Pancreas (tissue), 10 donors: ENCODE data around the gene SLC12A6. TPM values are rescaled to one million over a fixed set of nuclear protein-coding genes. Genes with fewer than 3 reads are reported as not detected.
A peak's percentile ranks its signal among the peaks of the same experiment; 100 is the strongest.

Source experiments
- ATAC-seq, 4 donors: fragments of 200-7000 bp; cut with Tn5 transposase; one replicate each; pipeline versions ENCODE4 v1.8.0 to v1.9.1; 2020; ENCODE audit warnings: mild to moderate bottlenecking in 4 of 4, moderate library complexity in 4 of 4
- DNase-seq, 6 donors: peaks; one replicate each; pipeline ENCODE4 v3.0.0-alpha.2; 2020
- FAIRE-seq: peaks from 2 replicates; lab custom pipeline; 2012; peaks lifted over from hg19 to GRCh38; lab: Jason Lieb, UNC
- H3K27ac ChIP-seq, 4 donors: fragments of 200-600 bp; sonication (generic); 1 replicate in 3 of 4; 2 replicates in 1 of 4; pipeline versions ENCODE4 v1.5.0 to v1.8.0; 2020
- H3K27me3 ChIP-seq, 4 donors: fragments of 200-600 bp; one replicate each; pipeline ENCODE4 v1.8.0; 2021
- H3K36me3 ChIP-seq, 3 donors: fragments of 200-600 bp; sonication (generic) in 1 of 3; one replicate each; pipeline versions ENCODE4 v1.5.0 to v1.8.0; 2020 to 2021
- H3K4me1 ChIP-seq, 3 donors: fragments of 200-600 bp; one replicate each; pipeline ENCODE4 v1.8.0; 2021
- H3K4me3 ChIP-seq, 4 donors: fragments of 200-600 bp; sonication (generic) in 2 of 4; one replicate each; pipeline versions ENCODE4 v1.5.0 to v1.8.0; 2020 to 2021
- H3K9me3 ChIP-seq, 4 donors: fragments of 200-600 bp; one replicate each; pipeline ENCODE4 v1.8.0; 2021
- WGBS, 2 donors: extraction: QIAGEN DNeasy Blood & Tissue Kit; methylation state at CpG; one replicate each; pipeline ENCODE4 v1.1.7; 2013; 5-methylcytosine and 5-hydroxymethylcytosine counted together
- intact Hi-C, 3 donors: fragments of 100-400 bp; cut with DNase I; formaldehyde crosslinking; loops; one replicate each; pipeline versions ENCODE4 v1.11.1 to v1.14.2; 2022
- polyA plus RNA-seq, 2 donors: library from polyadenylated mRNA; stranded (reverse); fragments of 200-250 nt; gene quantifications; one replicate each; pipeline ENCODE4 v1.2.3, GENCODE V29; 2013
- total RNA-seq, 6 donors: library from RNA; stranded (reverse); fragmentation: NEBNext Ultra II Directional in 4 of 6; extraction: Animal tissue kit (Norgen Biotek cat#: 25700) in 4 of 6; gene quantifications; one replicate each; pipeline versions ENCODE4 v1.2.1 to v1.2.4, GENCODE V29; 2021 to 2023
- TF ChIP-seq, protein P1 (sequence below), 4 donors: fragments of 200-600 bp; sonication (generic) in 3 of 4; IDR thresholded peaks; one replicate each; pipeline versions ENCODE4 v1.5.0 to v1.8.0; 2021; ENCODE audit warnings: antibody characterized with exemption in 4 of 4
- donor health status: healthy with polysubstance abuse.
- donor health status: DM: no; HTN: no; CAD: no; lungs with moderate emphysema.
- donor health status: DM: no; HTN: no; CAD: no.
- donor health status: control.
- donor health status: control.
- donor health status: Bipolar disorder and iron deficiency.
- donor health status: DM: yes; HTN: yes; CAD: no.
- donor health status: DM: no; HTN: no; CAD: no.
- donor health status: DM: no; HTN: no; CAD: no.
- donor health status: DM: yes; HTN: yes; CAD: no.

Gene SLC12A6
- total and polyA plus RNA-seq, 8 donors: 2.5 to 13.1 (median 6.0) TPM

DNA sequence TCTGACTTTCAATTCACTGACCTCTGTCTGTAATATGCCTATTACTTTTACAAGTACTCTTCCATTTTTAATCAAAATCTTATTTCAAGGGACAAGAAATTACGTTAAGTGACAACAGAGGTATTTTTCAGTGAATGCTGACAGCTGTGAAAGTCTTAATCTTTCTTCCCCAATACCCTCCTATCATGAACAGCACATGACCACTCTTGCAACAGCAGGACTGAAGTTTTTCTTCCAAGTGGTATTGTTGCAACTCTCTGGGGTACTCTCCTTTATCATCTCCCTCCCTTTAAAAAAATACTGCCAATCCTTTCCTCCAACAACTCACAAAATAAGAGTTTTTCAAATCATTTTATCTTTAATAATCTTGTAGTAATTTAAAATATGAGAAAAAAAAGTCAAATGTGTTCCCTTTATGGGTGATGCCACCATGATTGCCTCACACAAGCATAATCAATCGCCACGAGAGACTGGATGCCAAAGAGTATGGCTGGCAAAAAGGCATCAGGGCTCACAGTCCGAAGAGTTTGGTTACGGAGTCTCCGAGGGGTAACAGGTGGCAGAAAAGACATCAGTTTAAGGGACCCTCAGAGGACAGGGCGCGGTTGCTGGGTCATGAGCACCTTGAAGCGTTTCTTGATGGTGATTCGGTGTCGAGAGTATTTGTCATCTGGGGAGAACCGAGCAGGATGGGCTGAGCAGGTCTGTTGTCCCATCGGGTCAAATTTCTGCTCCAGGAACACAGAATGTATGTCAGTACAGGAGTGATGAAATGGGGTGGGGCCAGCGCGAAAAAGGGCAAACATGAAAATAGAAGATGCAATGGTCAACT, 4.0 kb upstream of the SLC12A6 start:
- DNase-seq (no peak), ATAC-seq (no peak), FAIRE-seq (no peak)
- H3K9me3 ChIP-seq: no peaks in the 10 kb centered on the region
- H3K4me1 ChIP-seq: peaks cover 0 to 12% (median 0%) of the 10 kb centered on the region in 3 donors
- peak overlapping the region in 1 of 4 donors; percentile 89 for H3K27ac ChIP-seq
- intact Hi-C loops: loop anchor here in 1 of 3 donors (5.0 kb wide), 1 partner anchor 246 kb away; no protein-coding TSS in a partner anchor
- WGBS, 2 donors: 95 to 96% methylated on average over 15 of the region's 15 CpGs
- H3K4me3 ChIP-seq: peak overlapping the region; percentile 47 to 85 (median 54)
- H3K27me3 ChIP-seq: no peaks in the 10 kb centered on the region
- TF ChIP-seq, protein P1, sequence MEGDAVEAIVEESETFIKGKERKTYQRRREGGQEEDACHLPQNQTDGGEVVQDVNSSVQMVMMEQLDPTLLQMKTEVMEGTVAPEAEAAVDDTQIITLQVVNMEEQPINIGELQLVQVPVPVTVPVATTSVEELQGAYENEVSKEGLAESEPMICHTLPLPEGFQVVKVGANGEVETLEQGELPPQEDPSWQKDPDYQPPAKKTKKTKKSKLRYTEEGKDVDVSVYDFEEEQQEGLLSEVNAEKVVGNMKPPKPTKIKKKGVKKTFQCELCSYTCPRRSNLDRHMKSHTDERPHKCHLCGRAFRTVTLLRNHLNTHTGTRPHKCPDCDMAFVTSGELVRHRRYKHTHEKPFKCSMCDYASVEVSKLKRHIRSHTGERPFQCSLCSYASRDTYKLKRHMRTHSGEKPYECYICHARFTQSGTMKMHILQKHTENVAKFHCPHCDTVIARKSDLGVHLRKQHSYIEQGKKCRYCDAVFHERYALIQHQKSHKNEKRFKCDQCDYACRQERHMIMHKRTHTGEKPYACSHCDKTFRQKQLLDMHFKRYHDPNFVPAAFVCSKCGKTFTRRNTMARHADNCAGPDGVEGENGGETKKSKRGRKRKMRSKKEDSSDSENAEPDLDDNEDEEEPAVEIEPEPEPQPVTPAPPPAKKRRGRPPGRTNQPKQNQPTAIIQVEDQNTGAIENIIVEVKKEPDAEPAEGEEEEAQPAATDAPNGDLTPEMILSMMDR (IDR thresholded peaks at IDR 0.05): no peak
- H3K36me3 ChIP-seq: no peaks in the 10 kb centered on the region

DNA sequence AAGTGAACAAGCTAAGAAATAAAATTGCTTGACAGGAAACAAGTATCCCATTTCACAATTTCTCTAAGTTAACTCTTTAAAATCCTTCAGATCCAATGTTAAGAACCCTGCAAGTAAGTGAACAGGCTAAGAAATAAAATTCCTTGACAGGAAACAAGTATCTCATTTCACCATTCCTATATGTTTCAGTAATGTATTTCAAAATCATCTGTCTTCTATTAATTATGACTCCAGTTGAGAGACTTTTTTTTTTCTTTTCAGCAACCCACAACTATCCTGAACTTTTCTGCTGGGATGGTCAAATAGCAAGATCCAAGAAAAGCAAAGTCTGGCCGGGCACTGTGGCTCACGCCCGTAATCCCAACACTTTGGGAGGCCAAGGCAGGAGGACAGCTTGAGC, 2.4 kb upstream of the SLC12A6 start:
- no peaks in the 10 kb centered on the region for H3K27me3 ChIP-seq
- no peak overlapping the region for H3K4me3 ChIP-seq
- no peaks in the 10 kb centered on the region for H3K36me3 ChIP-seq
- no peak overlapping the region for H3K27ac ChIP-seq
- no peaks in the 10 kb centered on the region for H3K9me3 ChIP-seq
- peaks cover 0 to 12% (median 0%) of the 10 kb centered on the region in 3 donors for H3K4me1 ChIP-seq
- TF ChIP-seq, protein P1 (IDR thresholded peaks at IDR 0.05): no peak
- ATAC-seq (no peak), FAIRE-seq (no peak), DNase-seq (no peak)
- intact Hi-C loops: loop anchor here in 1 of 3 donors (5.0 kb wide), 1 partner anchor 247 kb away; no protein-coding TSS in a partner anchor
- WGBS, 2 donors: 95 to 97% methylated on average over 3 of the region's 3 CpGs

DNA sequence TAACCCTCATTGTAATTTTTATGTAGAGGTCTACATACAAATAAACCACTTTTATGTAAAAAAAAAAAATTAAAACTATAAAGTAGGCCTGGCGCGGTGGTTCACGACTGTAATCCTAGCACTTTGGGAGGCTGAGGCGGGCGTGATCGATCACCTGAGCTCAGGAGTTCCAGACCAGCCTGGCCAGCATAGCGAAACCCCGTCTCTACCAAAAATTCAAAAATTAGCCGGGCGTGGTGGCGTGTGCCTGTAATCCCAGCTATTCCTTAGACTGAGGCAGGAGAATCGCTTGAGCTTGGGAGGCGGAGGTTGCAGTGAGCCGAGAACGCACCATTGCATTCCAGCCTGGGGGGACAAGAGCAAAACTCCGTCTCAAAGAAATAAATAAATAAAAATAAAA, 766 bp upstream of the SLC12A6 start:
- H3K9me3 ChIP-seq: no peaks in the 10 kb centered on the region
- DNase-seq: peak in 1 of 6 donors; percentile 29
- intact Hi-C loops: no loop called here

DNA sequence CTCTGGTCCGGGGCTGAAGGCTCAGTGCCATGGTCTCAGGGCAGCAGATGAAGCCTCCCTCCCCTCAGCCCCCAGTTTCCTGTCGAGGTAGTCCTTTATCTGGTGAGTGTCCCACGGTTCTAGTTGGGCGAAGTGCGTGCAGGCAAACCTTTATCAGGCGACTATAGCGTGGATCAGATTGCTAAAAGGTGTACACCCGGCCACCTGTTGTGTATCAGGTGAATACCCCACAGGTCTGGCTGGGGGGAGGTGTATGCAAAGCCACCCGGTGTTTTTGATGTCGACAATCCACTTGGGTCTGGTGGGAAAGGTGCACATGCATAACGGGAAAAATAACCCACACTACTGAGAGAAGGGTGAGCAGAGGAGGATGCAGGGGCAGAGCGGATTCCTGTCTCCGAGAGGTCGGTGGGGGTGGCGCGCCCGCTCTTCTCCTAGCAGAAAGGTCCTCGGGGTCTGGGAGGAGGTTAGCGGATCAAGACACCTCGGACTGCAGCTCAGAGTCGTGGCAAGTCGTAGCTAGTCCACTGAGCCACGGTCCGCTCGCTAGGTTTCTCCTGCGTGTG, 507 bp downstream of the SLC12A6 start:
- Histone ChIP-seq H3K27me3 (no peaks in the 10 kb centered on the region), H3K4me3 (peak overlapping the region; percentile 83 to 97 (median 90)), H3K36me3 (no peaks in the 10 kb centered on the region), H3K9me3 (no peaks in the 10 kb centered on the region), H3K27ac (peak overlapping the region; percentile 67 to 93 (median 87)), H3K4me1 (peaks cover 0 to 12% (median 0%) of the 10 kb centered on the region in 3 donors)
- intact Hi-C loops: no loop called here
- ATAC-seq: peak; percentile 26 to 42 (median 38)
- TF ChIP-seq, protein P1 (IDR thresholded peaks at IDR 0.05): no peak
- WGBS, 2 donors: 1% methylated on average over 26 of the region's 26 CpGs
- peak in 1 of 6 donors; percentile 20 for DNase-seq
- FAIRE-seq: no peak

More for the DNA sequence above, 766 bp upstream of the SLC12A6 start:
- ATAC-seq (no peak), FAIRE-seq (no peak)
- H3K4me1 ChIP-seq: peaks cover 0 to 12% (median 0%) of the 10 kb centered on the region in 3 donors
- TF ChIP-seq, protein P1 (IDR thresholded peaks at IDR 0.05): no peak
- H3K36me3 ChIP-seq: no peaks in the 10 kb centered on the region
- H3K27ac ChIP-seq: peak overlapping the region in 2 of 4 donors; percentile 89 to 93
- peak overlapping the region in 3 of 4 donors; percentile 83 to 92 (median 89) for H3K4me3 ChIP-seq
- no peaks in the 10 kb centered on the region for H3K27me3 ChIP-seq
- 65 to 69% methylated on average over 16 of the region's 16 CpGs for WGBS, 2 donors
